Stimulated activated CD4-positive, alpha-beta T cell treated with anti-CD3 and anti-CD28 coated beads, Interleukin-1b, Interleukin-23, amount 100 ng/mL, for 1 hour (primary cell): ENCODE results near the gene C16orf92.
A peak's percentile ranks its signal among the peaks of the same experiment; 100 is the strongest.
"Not testable (repeated sequence)": the region's sequence is repeated elsewhere in the genome, so short reads cannot be mapped to it uniquely, and the experiment has no call there.

Experiments used
- DNase-seq, 2 donors: peaks; one replicate each; pipeline ENCODE4 v3.0.0-alpha.2; 2020; ENCODE audit warnings: low read depth in 2 of 2

The C16orf92 gene

GRCh38 chr16:30027588-30028437 is 4.8 kb downstream of the C16orf92 start:
- DNase-seq = no peak

- DNase-seq = no peak
Measured at GRCh38 chr16:30028438-30029076, 5.6 kb downstream of the C16orf92 start.

GRCh38 chr16:30030011-30030685 is 7.2 kb downstream of the C16orf92 start:
- DNase-seq = no peak

GRCh38 chr16:30030841-30031413 is 7.9 kb downstream of the C16orf92 start, which contains the start of gene TLCD3B:
Gene TLCD3B, minus strand, starts transcription at chr16:30031271. Its CDS starts 744 bp downstream, at chr16:30030527.
- DNase-seq = no peak

GRCh38 chr16:30031477-30031918 is 8.5 kb downstream of the C16orf92 start:
- no peak for DNase-seq

- peak in 1 of 2 donors; percentile 23 for DNase-seq
Measured at GRCh38 chr16:30032083-30032819, 9.3 kb downstream of the C16orf92 start.

- no peak for DNase-seq
Measured at GRCh38 chr16:30033270-30033669, 10.3 kb downstream of the C16orf92 start.

- no peak for DNase-seq
Measured at GRCh38 chr16:30040221-30040620, 17.2 kb downstream of the C16orf92 start.

GRCh38 chr16:30040690-30041089 is 17.7 kb downstream of the C16orf92 start:
- DNase-seq = not testable (repeated sequence)

GRCh38 chr16:30041841-30042240 is 18.8 kb downstream of the C16orf92 start:
- no peak for DNase-seq

- no peak for DNase-seq
Measured at GRCh38 chr16:30046178-30046577, 23.2 kb downstream of the C16orf92 start.

- DNase-seq = no peak
Measured at GRCh38 chr16:30046588-30046987, 23.6 kb downstream of the C16orf92 start.

- DNase-seq = no peak
Measured at GRCh38 chr16:30049871-30050270, 26.9 kb downstream of the C16orf92 start.

- no peak for DNase-seq
Measured at GRCh38 chr16:30051518-30051917, 28.5 kb downstream of the C16orf92 start.

GRCh38 chr16:30052671-30053372 is 29.8 kb downstream of the C16orf92 start:
- peak; percentile 71 to 75 for DNase-seq

GRCh38 chr16:30053376-30054015 is 30.5 kb downstream of the C16orf92 start:
- no peak for DNase-seq

- DNase-seq = no peak
Measured at GRCh38 chr16:30054451-30054850, 31.5 kb downstream of the C16orf92 start.

- no peak for DNase-seq
Measured at GRCh38 chr16:30054959-30055553, 32.1 kb downstream of the C16orf92 start.

GRCh38 chr16:30060346-30060745 is 37.3 kb downstream of the C16orf92 start:
- no peak for DNase-seq
